ENCODE data around the gene TSPAN13. TPM values are rescaled to one million over a fixed set of nuclear protein-coding genes. Genes with fewer than 3 reads are reported as not detected.

Gene TSPAN13
- total RNA-seq, 1 donor from 2014 or later: 69.5 TPM

- no peak overlapping the region for H3K4me3 Mint-ChIP-seq
- no peaks in the 10 kb centered on the region for H3K9me3 Mint-ChIP-seq
These were observed 12.6 kb upstream of the TSPAN13 start for GRCh38 chr7:16740996-16741395.

GRCh38 chr7:16741676-16742075 lies 11.9 kb upstream of the TSPAN13 start:
- H3K27me3 Mint-ChIP-seq (ENCODE audit: low read depth): peaks cover 2% of the 10 kb centered on the region
- no peak for TF ChIP-seq CTCF (IDR thresholded peaks at IDR 0.05; ENCODE audit: unreplicated experiment)
- H3K27ac Mint-ChIP-seq: no peak overlapping the region
- H3K9me3 Mint-ChIP-seq: no peaks in the 10 kb centered on the region
- no peak for DNase-seq (ENCODE audit: low spot score in 2 of 2, unreplicated experiment in 2 of 2)
- H3K4me3 Mint-ChIP-seq: no peak overlapping the region
- no peaks in the 10 kb centered on the region for H3K36me3 Mint-ChIP-seq
- peaks cover 32% of the 10 kb centered on the region for H3K4me1 Mint-ChIP-seq

More at GRCh38 chr7:16740996-16741395, 12.6 kb upstream of the TSPAN13 start:
- Mint-ChIP-seq H3K27ac (no peak overlapping the region), H3K4me1 (peaks cover 32% of the 10 kb centered on the region), H3K36me3 (no peaks in the 10 kb centered on the region), H3K27me3 (ENCODE audit: low read depth) (peaks cover 2% of the 10 kb centered on the region)
- no peak for TF ChIP-seq CTCF (IDR thresholded peaks at IDR 0.05; ENCODE audit: unreplicated experiment)
- no peak for DNase-seq (ENCODE audit: low spot score in 2 of 2, unreplicated experiment in 2 of 2)

- no peak for TF ChIP-seq CTCF (IDR thresholded peaks at IDR 0.05; ENCODE audit: unreplicated experiment)
- H3K4me3 Mint-ChIP-seq: no peak overlapping the region
- no peak overlapping the region for H3K27ac Mint-ChIP-seq
- no peaks in the 10 kb centered on the region for H3K36me3 Mint-ChIP-seq
- DNase-seq (ENCODE audit: low spot score in 2 of 2, unreplicated experiment in 2 of 2): no peak
- peaks cover 2% of the 10 kb centered on the region for H3K27me3 Mint-ChIP-seq (ENCODE audit: low read depth)
- H3K4me1 Mint-ChIP-seq: peaks cover 34% of the 10 kb centered on the region
- H3K9me3 Mint-ChIP-seq: no peaks in the 10 kb centered on the region
These were observed 11.0 kb upstream of the TSPAN13 start for GRCh38 chr7:16742547-16742946.

- H3K27ac Mint-ChIP-seq: no peak overlapping the region
- no peak for DNase-seq (ENCODE audit: low spot score in 2 of 2, unreplicated experiment in 2 of 2)
- H3K27me3 Mint-ChIP-seq (ENCODE audit: low read depth): peaks cover 2% of the 10 kb centered on the region
These were observed 10.3 kb upstream of the TSPAN13 start for GRCh38 chr7:16743236-16743635.

GRCh38 chr7:16744518-16745250 lies 8.9 kb upstream of the TSPAN13 start:
- Mint-ChIP-seq H3K9me3 (no peaks in the 10 kb centered on the region), H3K4me3 (no peak overlapping the region), H3K4me1 (peaks cover 29% of the 10 kb centered on the region), H3K36me3 (no peaks in the 10 kb centered on the region), H3K27me3 (ENCODE audit: low read depth) (peaks cover 2% of the 10 kb centered on the region), H3K27ac (no peak overlapping the region)
- DNase-seq (ENCODE audit: low spot score in 2 of 2, unreplicated experiment in 2 of 2): no peak
- no peak for TF ChIP-seq CTCF (IDR thresholded peaks at IDR 0.05; ENCODE audit: unreplicated experiment)

More at GRCh38 chr7:16743236-16743635, 10.3 kb upstream of the TSPAN13 start:
- TF ChIP-seq CTCF (IDR thresholded peaks at IDR 0.05; ENCODE audit: unreplicated experiment): no peak
- H3K36me3 Mint-ChIP-seq: no peaks in the 10 kb centered on the region
- no peaks in the 10 kb centered on the region for H3K9me3 Mint-ChIP-seq
- no peak overlapping the region for H3K4me3 Mint-ChIP-seq
- peaks cover 31% of the 10 kb centered on the region for H3K4me1 Mint-ChIP-seq

Measured in mesothelial cell of epicardium (in vitro differentiated cells).